Measurements from ENCODE around the gene TTLL4.

The TTLL4 gene

GRCh38 chr2:218709908-218710307 is 727 bp upstream of the TTLL4 start:
- Mint-ChIP-seq H3K9me3 (no peaks in the 10 kb centered on the region), H3K27ac (no peak overlapping the region), H3K4me3 (peak overlapping the region; percentile 97 to 99 (median 98)), H3K27me3 (ENCODE audit: low read depth) (no peaks in the 10 kb centered on the region), H3K36me3 (ENCODE audit: low read depth) (no peaks in the 10 kb centered on the region), H3K4me1 (peaks cover 5% of the 10 kb centered on the region)
- no peak for TF ChIP-seq CTCF (IDR thresholded peaks at IDR 0.05; ENCODE audit: unreplicated experiment in 3 of 3)

- H3K27ac Mint-ChIP-seq = peak overlapping the region; percentile 52 to 97 (median 87)
- H3K4me3 Mint-ChIP-seq = peak overlapping the region; percentile 97 to 99 (median 98)
- no peak for TF ChIP-seq CTCF (IDR thresholded peaks at IDR 0.05; ENCODE audit: unreplicated experiment in 3 of 3)
- H3K27me3 Mint-ChIP-seq (ENCODE audit: low read depth) = no peaks in the 10 kb centered on the region
- peaks cover 4% of the 10 kb centered on the region for H3K36me3 Mint-ChIP-seq (ENCODE audit: low read depth)
- H3K4me1 Mint-ChIP-seq = peaks cover 5% of the 10 kb centered on the region
- no peaks in the 10 kb centered on the region for H3K9me3 Mint-ChIP-seq
These were observed 325 bp upstream of the TTLL4 start for GRCh38 chr2:218710334-218710686.

- Mint-ChIP-seq H3K4me3 (peak overlapping the region; percentile 97 to 99 (median 98)), H3K27ac (peak overlapping the region; percentile 87 to 97 (median 94)), H3K27me3 (ENCODE audit: low read depth) (no peaks in the 10 kb centered on the region), H3K4me1 (peaks cover 5% of the 10 kb centered on the region), H3K9me3 (no peaks in the 10 kb centered on the region), H3K36me3 (ENCODE audit: low read depth) (peaks cover 10% of the 10 kb centered on the region)
- no peak for TF ChIP-seq CTCF (IDR thresholded peaks at IDR 0.05; ENCODE audit: unreplicated experiment in 3 of 3)
These were observed 905 bp downstream of the TTLL4 start for GRCh38 chr2:218711550-218711929.

- peaks cover 5% of the 10 kb centered on the region for H3K4me1 Mint-ChIP-seq
- no peak overlapping the region for H3K4me3 Mint-ChIP-seq
- TF ChIP-seq CTCF (IDR thresholded peaks at IDR 0.05; ENCODE audit: unreplicated experiment in 3 of 3) = no peak
These were observed 3.3 kb downstream of the TTLL4 start for GRCh38 chr2:218713922-218714321.

GRCh38 chr2:218716070-218716469 is 5.4 kb downstream of the TTLL4 start:
- Mint-ChIP-seq H3K36me3 (ENCODE audit: low read depth) (peaks cover 35% of the 10 kb centered on the region), H3K9me3 (no peaks in the 10 kb centered on the region), H3K27me3 (ENCODE audit: low read depth) (no peaks in the 10 kb centered on the region), H3K4me1 (peaks cover 5% of the 10 kb centered on the region), H3K27ac (no peak overlapping the region), H3K4me3 (no peak overlapping the region)
- TF ChIP-seq CTCF (IDR thresholded peaks at IDR 0.05; ENCODE audit: unreplicated experiment in 3 of 3) = no peak

More at GRCh38 chr2:218713922-218714321, 3.3 kb downstream of the TTLL4 start:
- H3K9me3 Mint-ChIP-seq = no peaks in the 10 kb centered on the region
- H3K36me3 Mint-ChIP-seq (ENCODE audit: low read depth) = peaks cover 24% of the 10 kb centered on the region
- H3K27me3 Mint-ChIP-seq (ENCODE audit: low read depth) = no peaks in the 10 kb centered on the region
- H3K27ac Mint-ChIP-seq = no peak overlapping the region

GRCh38 chr2:218717262-218717661 is 6.6 kb downstream of the TTLL4 start:
- Mint-ChIP-seq H3K4me3 (no peak overlapping the region), H3K27me3 (ENCODE audit: low read depth) (no peaks in the 10 kb centered on the region), H3K4me1 (no peaks in the 10 kb centered on the region), H3K27ac (no peak overlapping the region), H3K9me3 (no peaks in the 10 kb centered on the region), H3K36me3 (ENCODE audit: low read depth) (peaks cover 35% of the 10 kb centered on the region)
- TF ChIP-seq CTCF (IDR thresholded peaks at IDR 0.05; ENCODE audit: unreplicated experiment in 3 of 3) = no peak

All from nephron (organoid).